GM12878 (cell line): ENCODE results near the gene SP2. TPM values are rescaled to one million over a fixed set of nuclear protein-coding genes. Genes with fewer than 3 reads are reported as not detected.

ENCODE experiments used
- ATF7 ChIP-seq: fragments of 450-650 bp; IDR thresholded peaks from 2 replicates; pipeline ENCODE4 v1.6.1; 2016; ENCODE audit warnings: low read depth, mild to moderate bottlenecking
- CBX5 ChIP-seq: sonication (generic); IDR thresholded peaks from 2 replicates; pipeline ENCODE4 v1.6.1; 2016; ENCODE audit warnings: low read depth, moderate library complexity, mild to moderate bottlenecking, inconsistent platforms
- CREB1 ChIP-seq: IDR thresholded peaks from 2 replicates; pipeline ENCODE4 v1.6.1; 2012; ENCODE audit warnings: low read depth, mild to moderate bottlenecking, inconsistent platforms
- JUNB ChIP-seq: IDR thresholded peaks from 2 replicates; pipeline ENCODE4 v1.6.1; 2016; ENCODE audit warnings: antibody characterized with exemption, mild to moderate bottlenecking
- MEF2A ChIP-seq: IDR thresholded peaks from 2 replicates; pipeline ENCODE4 v1.6.1; 2011; ENCODE audit warnings: low read depth, mild to moderate bottlenecking, low read length, moderate library complexity; ENCODE audit not compliant: insufficient read depth
- NFYA ChIP-seq: IDR thresholded peaks from 2 replicates; pipeline ENCODE4 v1.6.1; 2011; ENCODE audit warnings: low read depth, mild to moderate bottlenecking, low read length, improper control_type of control experiment, borderline replicate concordance
- NFYB ChIP-seq: IDR thresholded peaks from 2 replicates; pipeline ENCODE4 v1.6.1; 2011; ENCODE audit warnings: low read depth, mild to moderate bottlenecking, low read length, improper control_type of control experiment, moderate library complexity; ENCODE audit not compliant: insufficient read depth
- RAD51 ChIP-seq: fragments of 450-650 bp; IDR thresholded peaks from 2 replicates; pipeline ENCODE4 v1.6.1; 2016; ENCODE audit warnings: moderate library complexity, mild to moderate bottlenecking, inconsistent platforms
- USF2 ChIP-seq: IDR thresholded peaks from 2 replicates; pipeline ENCODE4 v1.6.1; 2011; ENCODE audit warnings: low read depth, low read length, improper control_type of control experiment, borderline replicate concordance
- YY1 ChIP-seq: IDR thresholded peaks from 2 replicates; pipeline ENCODE4 v1.6.1; 2011; ENCODE audit warnings: low read depth, mild to moderate bottlenecking, low read length
- ZBTB11 ChIP-seq: fragments of 450-650 bp; formaldehyde crosslinking; IDR thresholded peaks from 2 replicates; pipeline ENCODE4 v1.5.0; 2022; ENCODE audit warnings: mild to moderate bottlenecking, missing genetic modification characterization
- polyA plus RNA-seq, 11 experiments: library from polyadenylated mRNA; depleted of rRNA in 4 of 11; unstranded in 6 of 11; stranded (reverse) in 5 of 11; fragments of >200 nt; fragmentation: Nextera tagmentation in 4 of 11; fragmentation: Illumina TruSeq in 1 of 11; extraction: Ambion mirVana in 4 of 11; extraction: Trizol in 1 of 11; gene quantifications; 1 replicate in 1 of 11; 2 replicates in 10 of 11; pipeline versions ENCODE4 v1.2.1 to v1.2.3, GENCODE V29; 2011 to 2016; ENCODE audit warnings: inconsistent platforms in 2 of 11, missing spikeins in 2 of 11, low read depth in 1 of 11
- total RNA-seq, 4 experiments: library from RNA; depleted of rRNA in 3 of 4; stranded (reverse); fragments of >200 nt in 3 of 4; fragmentation: Illumina TruSeq in 1 of 4; extraction: Trizol in 1 of 4; gene quantifications; 2 replicates each; pipeline versions ENCODE4 v1.2.1 to v1.2.3, GENCODE V29; 2013 to 2021
- TF ChIP-seq, protein P1 (sequence below): IDR thresholded peaks from 2 replicates; pipeline ENCODE4 v1.6.1; 2011; ENCODE audit warnings: mild to moderate bottlenecking, low read depth, low read length, moderate library complexity; ENCODE audit not compliant: insufficient replicate concordance

The SP2 gene
- total and polyA plus RNA-seq, 10 of the 15 experiments (the other 5 are each of a cell fraction or from before 2014, with no cell fraction given), result 1.2 to 19.1 (median 4.8) TPM

DNA sequence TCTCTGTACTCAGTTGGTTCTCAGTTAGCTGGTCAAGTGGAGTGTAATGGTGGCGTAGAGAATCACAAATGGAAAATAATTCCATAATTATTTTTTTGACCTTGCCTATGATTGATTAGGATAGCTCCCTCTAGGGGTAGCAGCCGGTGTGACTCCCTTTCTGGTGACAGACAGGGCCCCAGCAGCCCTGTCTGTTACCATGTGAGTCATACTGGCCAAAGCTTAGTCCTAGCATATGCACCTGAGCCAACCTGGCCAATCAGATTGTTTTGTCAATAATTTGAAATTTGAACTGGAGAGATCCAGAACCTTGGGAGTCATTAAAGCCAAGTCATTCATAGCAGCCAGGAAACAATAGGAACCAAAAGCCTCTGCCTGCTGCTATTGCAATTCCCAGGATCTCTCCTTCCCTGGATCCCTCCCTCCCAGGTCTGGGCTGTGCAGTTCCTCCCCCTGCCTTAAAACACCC lies 50.9 kb downstream of the SP2 start (continued):
- TF ChIP-seq ZBTB11 (no peak), MEF2A (no peak), RAD51 (peak; percentile 67), CREB1 (peak; percentile 40; the same call in 1 of the 2 replicates), JUNB (peak; percentile 48), NFYA (peak; percentile 20), YY1 (0 out of 2 replicates have a peak, but pooled peaks have one; percentile 49), ATF7 (0 out of 2 replicates have a peak, but pooled peaks have one; percentile 16), NFYB (peak; percentile 98), USF2 (peak; percentile 12; the same call in 1 of the 2 replicates), CBX5 (0 out of 2 replicates have a peak, but pooled peaks have one; percentile 37)
- TF ChIP-seq, protein P1, sequence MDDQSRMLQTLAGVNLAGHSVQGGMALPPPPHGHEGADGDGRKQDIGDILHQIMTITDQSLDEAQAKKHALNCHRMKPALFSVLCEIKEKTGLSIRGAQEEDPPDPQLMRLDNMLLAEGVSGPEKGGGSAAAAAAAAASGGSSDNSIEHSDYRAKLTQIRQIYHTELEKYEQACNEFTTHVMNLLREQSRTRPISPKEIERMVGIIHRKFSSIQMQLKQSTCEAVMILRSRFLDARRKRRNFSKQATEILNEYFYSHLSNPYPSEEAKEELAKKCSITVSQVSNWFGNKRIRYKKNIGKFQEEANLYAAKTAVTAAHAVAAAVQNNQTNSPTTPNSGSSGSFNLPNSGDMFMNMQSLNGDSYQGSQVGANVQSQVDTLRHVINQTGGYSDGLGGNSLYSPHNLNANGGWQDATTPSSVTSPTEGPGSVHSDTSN, result peak; percentile 90
- TF ChIP-seq, all 136 proteins: peak for 15
